OCI-M2 (cell line): ENCODE results near the gene PLD1.
"Not testable (repeated sequence)": the region's sequence is repeated elsewhere in the genome, so short reads cannot be mapped to it uniquely, and the experiment has no call there.

Experiments
- DNase-seq: peaks from one replicate; lab custom pipeline; 2025; ENCODE audit not compliant: unreplicated experiment; lab: John Stamatoyannopoulos, UW

The PLD1 gene

DNA sequence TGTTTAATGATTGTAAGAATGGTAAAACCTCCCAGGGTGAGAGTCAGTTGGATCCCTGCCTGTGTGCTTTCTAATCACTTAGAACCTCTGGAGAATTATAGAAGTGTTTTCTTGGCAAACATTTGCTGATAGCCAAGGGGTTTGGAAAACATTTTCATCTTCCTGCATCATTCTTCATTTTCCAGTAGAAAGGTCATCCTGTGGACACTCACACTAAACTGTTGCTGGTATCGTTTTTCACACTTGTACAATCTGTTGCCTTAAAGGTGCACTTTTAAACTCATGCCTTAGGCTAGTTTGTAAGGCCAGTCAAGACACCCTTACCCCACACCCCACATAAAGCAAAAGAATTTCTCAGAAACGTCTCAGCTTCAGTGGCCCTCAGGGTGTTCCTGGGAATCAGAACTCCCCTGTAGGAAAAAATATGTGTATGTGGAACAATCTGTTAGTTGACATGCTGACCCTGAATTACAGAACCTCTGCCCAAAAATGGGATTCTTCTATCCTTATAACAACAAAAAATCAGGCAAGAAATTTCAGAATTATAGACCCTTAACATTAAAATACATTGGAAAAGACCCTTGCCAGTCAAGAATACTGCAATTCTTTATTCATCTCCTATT lies 5.8 kb upstream of the PLD1 start:
- DNase-seq, result no peak

DNA sequence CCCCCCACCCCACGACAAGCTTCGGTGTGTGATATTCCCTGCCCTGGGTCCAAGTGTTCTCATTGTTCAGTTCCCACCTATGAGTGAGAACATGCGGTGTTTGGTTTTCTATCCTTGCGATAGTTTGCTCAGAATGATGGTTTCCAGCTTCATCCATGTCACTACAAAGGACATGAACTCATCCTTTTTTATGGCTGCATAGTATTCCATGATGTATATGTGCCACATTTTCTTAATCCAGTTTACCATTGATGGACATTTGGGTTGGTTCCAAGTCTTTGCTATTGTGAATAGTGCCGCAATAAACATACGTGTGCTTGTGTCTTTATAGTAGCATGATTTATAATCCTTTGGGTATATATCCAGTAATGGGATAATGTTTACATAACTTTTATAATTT lies 4.4 kb upstream of the PLD1 start:
- DNase-seq, result not testable (repeated sequence)

DNA sequence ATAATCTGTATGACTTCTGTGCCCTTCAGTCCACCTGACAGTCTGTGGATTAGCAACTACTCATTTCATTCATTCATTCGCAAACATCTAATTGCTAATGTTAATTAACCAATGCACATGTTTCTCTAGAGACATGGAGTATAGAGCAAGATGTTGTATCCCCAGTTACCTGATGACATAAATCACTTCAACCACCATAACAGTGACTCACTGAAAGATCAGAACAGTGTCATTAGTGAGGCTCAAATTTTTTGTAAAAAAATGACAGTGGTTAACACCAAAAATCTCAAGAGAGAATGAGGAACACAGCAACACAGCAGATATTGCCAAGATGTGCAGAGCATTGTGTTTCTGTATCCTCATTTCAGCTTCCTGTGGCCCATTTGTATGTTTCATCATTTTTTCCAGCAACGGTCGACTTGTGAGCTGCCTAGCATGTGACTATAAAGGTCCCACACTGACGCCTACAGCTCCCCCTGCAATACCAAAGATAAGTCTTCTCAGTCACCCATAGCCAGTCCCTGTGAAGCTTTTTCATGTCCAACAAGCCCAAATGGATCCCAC lies 3.7 kb upstream of the PLD1 start:
- peak; percentile 21 for DNase-seq

DNA sequence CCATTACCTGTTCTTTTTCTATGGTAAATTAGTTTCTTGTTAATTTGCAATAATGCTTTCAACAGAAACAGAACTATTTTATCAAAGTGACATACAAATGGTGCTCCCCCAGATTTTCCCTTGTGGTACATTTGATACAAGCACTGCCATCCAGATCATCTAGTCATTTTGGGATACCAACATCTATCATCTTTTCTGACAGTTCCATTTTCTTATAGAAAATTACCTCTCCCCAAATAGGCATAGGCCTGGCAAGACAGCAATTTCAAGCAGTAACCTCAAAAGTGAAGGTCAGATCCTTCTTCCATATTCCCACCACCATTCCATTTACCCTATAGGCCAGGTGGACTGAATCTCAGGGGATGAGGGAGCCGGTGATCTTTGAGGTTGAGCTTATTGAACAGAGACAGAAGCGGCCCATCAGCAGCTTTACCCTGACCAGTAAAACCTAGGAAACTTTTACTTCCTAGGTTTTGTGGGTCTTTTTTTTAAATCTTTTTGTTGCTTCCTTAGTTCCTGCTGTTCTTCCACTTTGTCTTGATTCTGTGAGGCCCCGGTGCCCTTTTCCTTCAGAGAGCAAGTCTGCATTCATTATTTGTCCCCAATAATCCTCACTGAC lies 3.1 kb upstream of the PLD1 start:
- no peak for DNase-seq

DNA sequence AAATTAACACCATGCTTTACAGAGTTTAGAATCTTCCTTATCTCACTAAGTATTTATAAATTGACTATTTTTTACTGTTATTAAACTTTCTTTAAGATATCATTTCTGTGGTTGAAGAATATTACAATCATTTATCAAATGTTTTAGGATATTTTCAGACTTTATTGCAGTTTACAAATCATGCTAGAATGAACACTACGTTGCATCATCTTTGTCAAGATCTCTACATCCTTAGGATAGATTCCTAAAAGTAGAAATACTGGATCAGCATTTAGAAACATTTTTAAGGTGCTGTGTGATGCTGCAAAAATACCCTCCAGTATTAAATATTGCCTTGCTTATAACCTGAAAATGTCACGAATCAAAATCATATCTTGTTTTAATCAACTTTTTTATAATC lies 2.5 kb upstream of the PLD1 start:
- no peak for DNase-seq

DNA sequence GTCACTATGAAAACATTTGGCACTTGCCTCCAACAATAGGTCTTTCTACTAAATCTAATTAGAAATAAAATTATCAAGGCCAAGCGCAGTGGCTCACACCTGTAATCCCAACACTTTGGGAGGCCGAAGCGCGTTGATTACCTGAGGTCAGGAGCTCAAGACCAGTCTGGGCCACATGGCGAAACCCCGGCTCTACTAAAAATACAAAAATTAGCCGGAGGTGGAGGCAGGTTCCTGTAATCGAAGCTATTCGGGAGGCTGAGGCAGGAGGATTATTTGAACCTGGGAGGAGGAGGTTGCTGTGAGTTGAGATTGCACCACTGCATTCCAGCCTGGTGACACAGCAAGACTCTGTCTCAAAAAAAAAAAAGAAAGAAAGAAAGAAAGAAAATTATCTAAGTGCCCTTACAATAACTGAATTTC lies 1.6 kb upstream of the PLD1 start:
- DNase-seq, result no peak

DNA sequence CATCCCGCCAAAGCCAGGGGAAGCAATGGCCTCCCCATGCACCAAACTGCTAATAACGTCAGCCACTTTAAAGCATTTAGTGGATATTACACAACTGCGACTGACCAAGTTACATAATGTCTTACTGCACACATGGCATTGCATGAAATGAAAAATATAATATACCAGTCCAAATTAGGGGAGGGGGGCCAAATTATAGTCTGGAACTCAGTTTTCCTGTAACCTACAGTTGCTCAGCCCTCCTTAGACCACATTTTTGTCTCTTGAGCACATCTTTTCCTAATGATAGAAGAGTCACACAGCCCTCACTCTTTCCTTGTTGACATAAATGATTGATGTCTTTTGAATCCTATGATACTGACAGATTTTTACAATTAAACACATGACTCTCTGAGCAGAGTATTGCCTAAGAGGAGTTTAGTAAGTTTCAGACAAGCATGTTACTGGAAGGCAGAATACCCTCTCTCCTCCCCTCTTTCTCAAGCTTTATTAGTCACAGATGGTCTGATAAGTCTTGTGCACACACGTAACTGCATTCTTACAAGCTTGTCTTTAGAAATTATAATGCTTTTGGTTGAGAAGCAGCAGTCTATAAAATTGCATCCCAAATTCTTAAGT lies 1.1 kb upstream of the PLD1 start:
- DNase-seq, result no peak

DNA sequence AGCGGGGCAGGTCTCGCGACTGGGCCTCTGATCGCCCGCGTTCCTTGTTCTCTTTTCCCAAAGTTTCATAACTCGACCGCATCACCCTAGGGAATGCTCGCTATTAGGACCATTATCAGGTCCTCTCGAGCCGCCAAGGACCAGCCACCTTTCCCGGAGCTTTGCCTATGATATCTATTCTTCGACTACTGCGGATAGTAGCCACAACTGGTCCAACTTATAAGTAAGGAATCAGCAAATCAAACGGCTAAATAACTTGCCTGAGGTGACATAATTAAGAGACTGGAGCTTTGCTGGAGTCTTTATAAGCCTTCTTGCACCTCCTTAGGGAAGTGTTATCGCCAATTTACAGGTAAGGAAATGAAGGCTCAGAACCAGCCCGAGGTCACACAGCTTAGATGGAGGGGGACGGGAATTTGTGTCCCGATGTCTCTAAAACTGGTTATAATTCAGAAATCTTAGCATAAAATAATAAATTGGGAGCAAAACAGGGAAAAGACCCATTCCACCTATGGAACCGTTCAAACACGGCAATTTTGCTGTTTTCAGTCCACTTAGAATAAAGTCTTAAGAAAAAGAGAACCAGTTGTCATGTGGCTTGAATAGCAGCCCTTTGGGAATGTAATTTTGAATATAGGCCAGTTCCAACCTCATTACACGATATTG lies 479 bp upstream of the PLD1 start:
- no peak for DNase-seq

DNA sequence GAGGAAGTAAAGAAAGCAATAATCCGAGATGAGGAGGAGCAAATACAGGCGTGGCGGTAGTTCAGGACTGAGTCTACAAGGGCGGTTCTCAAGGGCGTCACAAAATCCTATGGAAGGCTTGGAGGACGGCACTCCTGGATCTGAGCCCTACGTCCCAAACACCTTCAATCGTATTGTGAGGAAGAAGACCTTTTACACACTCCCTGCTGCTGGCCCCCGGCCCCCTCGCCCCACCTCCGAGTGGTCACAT lies 747 bp downstream of the PLD1 start:
- no peak for DNase-seq

DNA sequence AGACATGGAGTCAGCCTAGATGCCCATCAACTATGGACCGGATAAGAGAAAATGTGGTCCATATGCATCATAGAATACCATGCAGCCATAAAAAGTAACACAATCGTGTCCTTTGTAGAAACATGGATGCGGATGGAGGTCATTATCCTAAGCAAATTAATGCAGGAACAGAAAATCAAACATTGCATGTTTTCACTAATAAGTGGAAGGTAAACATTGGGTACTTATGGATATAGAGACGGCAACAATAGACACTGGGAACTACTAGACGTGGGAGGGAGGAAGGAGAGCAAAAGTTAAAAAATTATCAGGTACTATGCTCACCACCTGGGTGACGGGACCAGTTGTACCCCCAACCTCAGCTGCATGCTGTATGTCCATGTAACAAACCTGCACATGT lies 2.5 kb downstream of the PLD1 start:
- no peak for DNase-seq

DNA sequence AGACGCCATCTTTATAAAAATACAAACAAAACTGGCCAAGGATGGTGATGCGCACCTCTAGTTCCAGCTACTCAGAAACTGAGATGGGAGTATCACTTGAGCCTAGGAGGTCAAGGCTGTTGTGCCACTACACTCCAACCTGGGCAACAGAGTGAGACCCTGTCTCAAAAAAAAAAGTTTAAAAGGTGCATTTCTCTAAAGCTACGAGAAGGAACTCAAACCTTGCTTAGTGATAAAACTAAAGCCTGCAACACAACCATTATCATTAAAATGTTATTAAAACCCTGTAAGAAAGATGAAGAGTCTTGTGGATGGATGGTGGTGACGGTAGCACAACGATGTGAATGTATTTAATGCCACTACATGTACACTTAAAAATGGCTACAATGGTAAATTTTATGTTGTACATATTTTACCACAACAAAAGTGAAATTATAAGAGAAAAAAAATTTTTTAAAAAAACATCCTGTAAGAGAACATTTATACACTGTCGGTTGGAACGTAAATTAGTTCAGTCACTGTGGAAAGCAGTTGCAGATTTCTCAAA lies 3.1 kb downstream of the PLD1 start:
- DNase-seq, result no peak

DNA sequence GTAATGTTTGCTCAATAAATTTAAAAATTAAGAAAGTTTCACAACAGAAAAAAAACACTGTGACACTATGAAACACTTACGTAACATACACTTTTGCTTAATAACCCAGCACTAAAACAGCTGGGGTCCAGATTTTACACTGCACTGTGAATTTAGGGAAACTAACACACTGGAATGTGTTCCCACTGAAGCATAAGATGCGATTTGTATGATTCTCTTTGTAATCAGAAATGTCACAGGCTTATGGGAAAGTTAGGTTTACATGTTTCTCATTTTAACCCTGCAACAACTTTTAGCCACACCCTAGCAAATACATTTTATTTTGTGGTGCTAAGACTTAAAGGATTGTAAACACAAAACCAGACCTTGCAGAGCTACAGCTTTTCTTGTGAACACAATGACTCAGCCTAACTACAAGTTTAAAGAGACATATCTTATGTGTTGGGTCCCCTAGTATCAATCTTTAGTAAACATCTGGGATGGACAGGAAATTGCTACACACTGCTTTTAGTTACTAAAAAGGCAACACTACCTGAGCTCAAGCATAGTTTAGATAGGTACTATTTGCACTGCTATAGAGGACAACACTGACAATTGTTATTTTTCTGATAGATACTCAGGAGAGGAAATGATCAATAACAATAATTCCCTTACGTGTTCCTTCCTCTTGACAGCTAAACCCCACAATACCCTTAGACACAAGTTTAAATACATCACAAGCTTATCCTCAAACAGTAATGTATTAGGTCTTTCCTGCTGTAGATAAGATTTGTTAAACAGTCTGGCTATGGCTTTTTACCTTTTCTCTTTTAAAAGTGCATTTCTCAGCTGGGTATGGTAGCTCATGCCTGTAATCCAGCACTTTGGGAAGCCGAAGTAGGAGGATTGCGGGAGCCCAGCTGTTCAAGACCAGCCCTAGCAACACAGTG lies 3.8 kb downstream of the PLD1 start:
- no peak for DNase-seq

DNA sequence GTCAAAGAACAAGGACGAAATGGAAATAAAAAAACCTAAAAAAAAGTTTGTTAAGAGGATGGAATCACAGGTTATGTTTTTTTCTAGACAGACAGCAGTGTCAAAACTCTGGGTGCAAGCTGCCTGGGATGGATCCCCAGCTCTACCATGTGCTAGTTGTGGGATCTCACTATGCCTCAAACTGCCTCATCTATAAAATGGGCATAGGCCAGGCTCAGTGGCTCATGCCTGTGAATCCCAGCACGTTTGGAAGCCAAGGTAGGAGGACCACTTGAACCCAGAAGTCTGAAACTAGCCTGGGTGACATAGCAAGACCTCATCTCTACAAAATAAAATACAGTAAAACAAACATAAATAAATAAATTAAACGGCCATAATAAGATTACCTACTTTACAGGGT lies 4.6 kb downstream of the PLD1 start:
- DNase-seq, result no peak

DNA sequence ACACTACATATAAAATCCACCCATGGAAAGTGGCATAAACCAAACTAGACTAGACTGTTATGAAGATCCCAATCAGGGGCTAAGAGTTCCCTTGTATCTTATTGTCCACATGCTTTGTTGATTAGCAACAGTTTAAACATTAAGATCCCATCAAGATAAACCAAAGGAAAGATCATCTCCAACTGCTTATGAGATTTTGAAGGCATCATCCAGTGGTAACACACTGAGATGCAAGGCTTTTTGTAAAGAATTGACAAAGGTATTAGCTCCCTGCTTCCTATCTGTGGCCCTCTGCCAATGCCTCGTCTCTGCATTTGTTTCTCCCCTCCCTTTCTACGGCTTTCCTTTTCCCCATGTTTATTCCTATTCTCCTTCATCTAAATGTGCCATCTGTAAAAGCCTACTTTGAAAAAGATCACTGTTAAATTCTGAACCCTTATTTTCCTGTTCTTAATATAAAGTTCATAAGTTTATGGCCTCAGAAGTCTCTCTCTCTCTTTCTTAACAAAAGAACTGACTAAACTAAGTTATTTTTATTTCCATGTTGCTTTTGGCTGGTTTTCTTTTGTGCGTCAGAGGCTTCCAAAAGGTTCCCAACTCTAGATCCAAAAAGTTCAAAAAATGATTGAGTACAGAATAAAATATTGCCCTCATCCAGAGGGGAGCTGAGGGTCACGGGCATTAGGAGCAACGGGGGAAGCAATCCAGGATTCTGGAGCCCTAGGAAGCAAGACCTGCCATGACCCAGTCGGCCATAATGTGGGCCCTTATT lies 5.5 kb downstream of the PLD1 start:
- DNase-seq, result no peak

DNA sequence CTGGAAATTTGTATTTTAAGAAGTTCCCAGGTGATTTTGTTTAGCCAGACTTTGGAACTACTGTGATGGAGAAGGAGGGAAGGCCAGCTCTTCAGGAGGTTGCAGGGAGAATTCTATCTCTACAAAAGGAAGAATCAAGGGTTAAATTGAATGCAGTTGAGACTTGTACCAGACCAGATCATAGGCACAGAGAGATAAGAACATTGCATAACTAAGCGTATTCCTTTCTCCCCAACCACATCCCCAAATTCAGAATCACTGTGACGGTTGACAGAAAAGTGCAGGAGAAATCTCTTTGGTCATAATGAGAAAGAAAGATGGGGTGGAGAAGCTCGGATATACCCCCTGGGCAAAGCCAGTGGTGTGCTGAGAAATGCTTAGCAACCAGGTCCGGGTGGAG lies 7.2 kb downstream of the PLD1 start:
- DNase-seq, result no peak

DNA sequence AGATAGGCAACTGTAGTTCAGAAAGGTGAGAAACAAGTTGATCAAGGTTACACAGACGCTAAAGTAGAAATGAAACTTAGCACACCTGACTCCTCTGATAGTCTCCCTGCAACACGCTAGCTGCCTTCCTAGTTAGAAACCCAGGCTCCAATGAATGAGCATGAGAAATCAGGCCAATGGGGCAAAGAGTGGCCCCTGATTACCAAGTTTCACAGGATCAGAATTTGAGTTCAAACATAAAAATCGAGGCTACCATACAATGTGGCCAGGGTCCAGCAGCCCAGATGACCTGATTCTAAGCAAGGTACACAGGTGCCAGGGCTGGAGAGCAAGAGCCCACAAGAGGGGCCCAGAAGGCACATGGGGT lies 7.7 kb downstream of the PLD1 start:
- no peak for DNase-seq

DNA sequence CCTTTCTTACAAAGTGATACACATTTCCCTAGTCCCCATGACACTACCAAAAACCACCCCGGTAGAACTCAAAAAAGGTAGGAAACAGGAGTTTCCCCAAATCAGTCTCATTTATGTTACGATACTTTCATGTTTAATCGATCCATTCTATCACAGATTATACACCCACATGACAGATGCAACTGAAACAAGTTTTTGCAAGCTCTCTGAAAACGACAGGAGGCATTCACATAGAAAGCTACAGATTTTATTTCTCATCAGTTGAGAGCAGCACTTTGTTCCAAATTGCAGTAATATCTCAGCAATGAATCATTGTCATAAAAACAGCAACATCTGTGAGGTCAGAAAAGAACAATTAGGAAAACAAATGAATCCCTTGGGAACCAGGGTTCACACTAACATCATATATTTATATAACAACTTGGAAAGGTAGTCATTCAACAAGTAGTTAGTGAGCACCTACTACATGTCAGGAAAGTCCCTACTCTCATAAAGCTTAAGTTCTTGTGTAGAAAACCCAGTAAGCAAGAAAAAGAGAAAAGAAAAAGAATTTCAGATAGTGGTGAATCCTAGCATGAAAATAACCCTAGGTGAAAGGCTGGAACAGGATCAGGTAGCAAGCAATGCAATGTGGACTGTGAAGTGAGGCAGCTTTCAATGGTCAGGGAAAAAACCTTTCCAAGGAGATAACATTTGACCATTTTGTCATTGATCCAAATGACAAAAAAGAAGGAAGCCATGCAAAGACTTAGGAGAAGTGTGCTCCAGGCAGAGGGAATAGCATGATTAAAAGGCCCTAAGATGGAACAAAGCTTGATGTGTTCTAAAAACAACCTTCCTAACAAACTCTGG lies 8.3 kb downstream of the PLD1 start:
- no peak for DNase-seq

DNA sequence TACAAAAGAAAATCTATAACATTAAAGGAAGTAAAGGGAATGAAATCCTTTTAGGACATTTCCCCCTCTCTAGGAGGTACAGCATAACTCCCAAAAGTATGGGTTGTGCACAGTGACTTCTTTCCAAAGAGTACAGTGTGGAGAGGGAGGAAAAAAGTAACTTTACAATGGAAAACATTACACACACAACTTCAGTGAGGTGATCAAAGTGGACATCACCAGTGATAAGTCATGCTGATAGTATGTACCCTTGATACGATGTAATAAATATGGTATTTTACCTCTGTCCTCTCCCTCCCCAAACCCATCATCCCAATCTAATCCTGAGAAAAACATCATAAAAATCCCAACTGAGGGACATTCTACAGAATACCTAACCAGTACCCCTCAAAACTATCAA lies 10.8 kb downstream of the PLD1 start:
- no peak for DNase-seq

DNA sequence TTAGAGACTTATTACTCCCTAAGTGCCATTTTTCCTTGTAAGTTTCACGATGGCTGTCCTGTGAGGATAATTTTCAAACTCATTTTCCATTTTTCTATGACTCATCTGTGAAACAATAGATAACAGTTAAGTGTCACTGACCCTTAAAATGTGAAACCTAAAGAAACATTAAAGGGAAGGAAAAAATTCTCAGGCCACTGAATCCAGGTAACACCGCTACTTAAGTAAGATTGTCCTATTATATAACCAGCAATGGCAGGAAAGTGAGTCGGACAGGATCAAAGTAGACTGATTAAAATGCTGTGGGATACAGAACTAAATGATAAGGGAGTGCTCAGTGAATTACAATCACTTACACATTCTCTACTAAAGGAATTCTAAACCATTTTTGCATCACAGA lies 12.4 kb downstream of the PLD1 start:
- no peak for DNase-seq
